ENCODE data around the gene MKKS. TPM values are rescaled to one million over a fixed set of nuclear protein-coding genes. Genes with fewer than 3 reads are reported as not detected.

The MKKS gene
- total RNA-seq, 1 experiment from 2014 or later: 10.6 TPM

DNA sequence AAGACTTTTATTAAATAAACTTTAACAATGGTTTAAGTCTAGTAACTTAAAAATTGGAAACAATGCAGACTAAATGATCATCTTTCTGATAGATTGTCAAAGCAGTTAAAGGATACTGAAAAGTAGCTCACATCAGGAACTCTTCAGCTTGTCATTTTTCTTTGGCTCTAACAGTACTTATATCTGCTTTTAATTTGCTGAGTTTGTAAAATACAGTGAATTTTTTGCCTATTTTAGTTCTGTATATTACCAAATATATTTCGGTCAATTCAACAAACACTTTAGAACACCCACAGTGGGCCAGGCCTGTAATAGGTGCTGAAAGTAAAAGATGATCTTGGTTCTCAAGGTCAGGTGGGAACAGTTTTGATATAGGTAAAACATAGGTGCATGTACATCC lies 22.3 kb downstream of the MKKS start:
- Histone ChIP-seq H3K79me2 (ENCODE audit: insufficient read depth, low read length) (no peaks in the 10 kb centered on the region), H2AK5ac (ENCODE audit: insufficient read length, low read length) (no peak overlapping the region), H3K27me3 (ENCODE audit: insufficient read depth, low read length) (no peaks in the 10 kb centered on the region), H3K23me2 (ENCODE audit: insufficient read length, low read depth, low read length, poor library complexity, severe bottlenecking) (no peaks in the 10 kb centered on the region), H4K8ac (replicated peaks; ENCODE audit: insufficient read length, low read depth, low read length) (no peak overlapping the region), H2BK120ac (ENCODE audit: low read depth, low read length, poor library complexity, severe bottlenecking) (no peak overlapping the region), H3K79me1 (ENCODE audit: insufficient read depth, low read depth, low read length, poor library complexity, severe bottlenecking) (no peaks in the 10 kb centered on the region), H4K91ac (ENCODE audit: insufficient read length, low read depth, low read length) (no peak overlapping the region), H2BK5ac (ENCODE audit: insufficient read length, low read length) (no peak overlapping the region), H2AFZ (ENCODE audit: low read length) (no peak overlapping the region), H3K4me2 (ENCODE audit: insufficient read depth, insufficient read length, low read length) (no peak overlapping the region), H3T11ph (ENCODE audit: low read length) (no peak overlapping the region), H3K56ac (ENCODE audit: insufficient read length, low read depth, low read length) (no peak overlapping the region), H4K5ac (ENCODE audit: insufficient read length, low read depth, low read length) (no peak overlapping the region), H3K27ac (ENCODE audit: insufficient read length, low read depth, low read length) (no peak overlapping the region), H2BK15ac (ENCODE audit: low read depth, low read length) (no peak overlapping the region), H3K23ac (ENCODE audit: insufficient read length, low read depth, low read length) (no peak overlapping the region), H2BK20ac (ENCODE audit: low read depth, low read length, poor library complexity, severe bottlenecking) (no peak overlapping the region), H3K4ac (ENCODE audit: low read depth, low read length) (no peak overlapping the region), H2BK12ac (ENCODE audit: insufficient read length, low read depth, low read length) (no peak overlapping the region), H3K4me1 (ENCODE audit: insufficient read depth, low read length) (no peaks in the 10 kb centered on the region), H3K14ac (ENCODE audit: insufficient read depth, low read length) (no peak overlapping the region), H4K20me1 (ENCODE audit: control insufficient read depth, insufficient read depth, insufficient read length) (no peaks in the 10 kb centered on the region), H3K18ac (ENCODE audit: insufficient read length, low read depth, low read length) (no peak overlapping the region), H3K9me3 (ENCODE audit: control insufficient read depth, low read depth, low read length) (no peaks in the 10 kb centered on the region), H3K9ac (ENCODE audit: extremely low read depth, insufficient read length, low read length) (no peak overlapping the region)
- WGBS (ENCODE audit: extremely low coverage, insufficient read length, low lambda C conversion rate): no CpG with 5 or more reads among the region's 1 CpG
- no peak overlapping the region for H3K27ac Mint-ChIP-seq
- H3K27me3 Mint-ChIP-seq (ENCODE audit: low read depth): no peaks in the 10 kb centered on the region
- H3K4me3 Mint-ChIP-seq: no peak overlapping the region
- TF ChIP-seq, protein P1, sequence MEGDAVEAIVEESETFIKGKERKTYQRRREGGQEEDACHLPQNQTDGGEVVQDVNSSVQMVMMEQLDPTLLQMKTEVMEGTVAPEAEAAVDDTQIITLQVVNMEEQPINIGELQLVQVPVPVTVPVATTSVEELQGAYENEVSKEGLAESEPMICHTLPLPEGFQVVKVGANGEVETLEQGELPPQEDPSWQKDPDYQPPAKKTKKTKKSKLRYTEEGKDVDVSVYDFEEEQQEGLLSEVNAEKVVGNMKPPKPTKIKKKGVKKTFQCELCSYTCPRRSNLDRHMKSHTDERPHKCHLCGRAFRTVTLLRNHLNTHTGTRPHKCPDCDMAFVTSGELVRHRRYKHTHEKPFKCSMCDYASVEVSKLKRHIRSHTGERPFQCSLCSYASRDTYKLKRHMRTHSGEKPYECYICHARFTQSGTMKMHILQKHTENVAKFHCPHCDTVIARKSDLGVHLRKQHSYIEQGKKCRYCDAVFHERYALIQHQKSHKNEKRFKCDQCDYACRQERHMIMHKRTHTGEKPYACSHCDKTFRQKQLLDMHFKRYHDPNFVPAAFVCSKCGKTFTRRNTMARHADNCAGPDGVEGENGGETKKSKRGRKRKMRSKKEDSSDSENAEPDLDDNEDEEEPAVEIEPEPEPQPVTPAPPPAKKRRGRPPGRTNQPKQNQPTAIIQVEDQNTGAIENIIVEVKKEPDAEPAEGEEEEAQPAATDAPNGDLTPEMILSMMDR (conservative IDR thresholded peaks at IDR 0.05): no peak
- no peak for DNase-seq
- H3K36me3 Mint-ChIP-seq (ENCODE audit: insufficient read depth in 1 of 3, low read depth in 3 of 3): peaks cover 2 to 16% (median 7%) of the 10 kb centered on the region in 3 experiments; a peak in 5 of 7 replicates
- no peaks in the 10 kb centered on the region for H3K9me3 Mint-ChIP-seq
- peaks cover 15 to 17% of the 10 kb centered on the region in 2 experiments for H3K4me1 Mint-ChIP-seq
